ENCODE data around the gene IFFO2. TPM values are rescaled to one million over a fixed set of nuclear protein-coding genes. Genes with fewer than 3 reads are reported as not detected.

Gene IFFO2
- total and polyA plus RNA-seq, 2 of the 13 experiments (the other 11 are each of a cell fraction or from before 2014, with no cell fraction given): 7.3 to 16.7 TPM

- TF ChIP-seq MXD3 (CRISPR knock-in tag; IDR thresholded peaks at IDR 0.05) (no peak), SRY (CRISPR knock-in tag; IDR thresholded peaks at IDR 0.05) (no peak), AKAP8 (CRISPR knock-in tag; IDR thresholded peaks at IDR 0.05) (0 out of 2 replicates have a peak, but pooled peaks have one; percentile 57), ZNF430 (CRISPR knock-in tag; IDR thresholded peaks at IDR 0.05) (peak; percentile 22; the same call in 1 of the 2 replicates), ZNF446 (CRISPR knock-in tag; IDR thresholded peaks at IDR 0.05) (no peak), CHD4 (IDR thresholded peaks at IDR 0.05; ENCODE audit: borderline replicate concordance, low read length) (no peak), ATF6 (CRISPR knock-in tag; conservative IDR thresholded peaks at IDR 0.05) (no peak), ZNF678 (CRISPR knock-in tag; IDR thresholded peaks at IDR 0.05) (no peak), ZBTB14 (CRISPR knock-in tag; IDR thresholded peaks at IDR 0.05) (no peak), RFXANK (CRISPR knock-in tag; IDR thresholded peaks at IDR 0.05) (0 out of 2 replicates have a peak, but pooled peaks have one; percentile 41), MTA1 (CRISPR knock-in tag; IDR thresholded peaks at IDR 0.05; ENCODE audit: borderline replicate concordance) (no peak), ZNF331 (CRISPR knock-in tag; IDR thresholded peaks at IDR 0.05) (peak; percentile 56; the same call in 1 of the 2 replicates), SMARCC2 (IDR thresholded peaks at IDR 0.05) (no peak), ZNF12 (CRISPR knock-in tag; IDR thresholded peaks at IDR 0.05) (peak; percentile 74; the same call in 1 of the 2 replicates), ZNF782 (CRISPR knock-in tag; IDR thresholded peaks at IDR 0.05; ENCODE audit: borderline replicate concordance) (no peak), ZNF20 (CRISPR knock-in tag; IDR thresholded peaks at IDR 0.05) (no peak), ZNF335 (CRISPR knock-in tag; IDR thresholded peaks at IDR 0.05) (no peak; the same call in 1 of the 2 replicates), NR2F2 (IDR thresholded peaks at IDR 0.05; ENCODE audit: borderline replicate concordance, low read depth) (peak; percentile 75; the same call in 1 of the 2 replicates), CCAR2 (optimal IDR thresholded peaks at IDR 0.05; ENCODE audit: low read depth, low read length) (no peak), NRL (CRISPR knock-in tag; IDR thresholded peaks at IDR 0.05; ENCODE audit: borderline replicate concordance) (no peak), ZNF383 (CRISPR knock-in tag; IDR thresholded peaks at IDR 0.05; ENCODE audit: borderline replicate concordance) (no peak), TCF7L2 (IDR thresholded peaks at IDR 0.05; ENCODE audit: low read depth, low read length) (peak; percentile 56; the same call in 1 of the 2 replicates), ZNF362 (CRISPR knock-in tag; IDR thresholded peaks at IDR 0.05; ENCODE audit: borderline replicate concordance) (peak; percentile 95), ZNF138 (CRISPR knock-in tag; IDR thresholded peaks at IDR 0.05; ENCODE audit: low read depth) (no peak), KAT2B (IDR thresholded peaks at IDR 0.05; ENCODE audit: borderline replicate concordance, low read depth, low read length) (no peak), ZNF670 (CRISPR knock-in tag; IDR thresholded peaks at IDR 0.05; ENCODE audit: borderline replicate concordance) (no peak), ZFP90 (CRISPR knock-in tag; IDR thresholded peaks at IDR 0.05; ENCODE audit: borderline replicate concordance) (no peak), TGIF2 (CRISPR knock-in tag; IDR thresholded peaks at IDR 0.05) (peak; percentile 72), CCDC6 (CRISPR knock-in tag; IDR thresholded peaks at IDR 0.05) (no peak)
These were observed 56.1 kb downstream of the IFFO2 start (continued) for GRCh38 chr1:18900303-18900841.
